ENCODE measurements around the gene PDGFRB.

The PDGFRB gene

DNA sequence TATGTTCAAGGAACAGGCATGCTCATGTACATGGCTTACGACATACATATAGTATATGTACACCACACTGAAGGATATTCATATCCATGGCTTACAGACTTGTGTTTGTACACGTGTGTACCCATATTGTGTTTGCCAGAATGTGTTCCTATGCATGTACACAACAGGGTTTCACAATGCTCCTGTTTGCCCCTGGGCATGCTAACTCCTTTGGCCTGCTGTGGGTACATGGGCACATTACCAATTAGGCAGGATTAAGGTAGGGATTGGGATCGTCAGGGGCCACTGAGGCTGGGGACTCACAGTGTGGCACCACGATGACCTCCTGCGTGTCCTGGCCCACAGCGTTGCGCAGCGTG is 26.2 kb downstream of the PDGFRB start:
- DNase-seq: no peak

DNA sequence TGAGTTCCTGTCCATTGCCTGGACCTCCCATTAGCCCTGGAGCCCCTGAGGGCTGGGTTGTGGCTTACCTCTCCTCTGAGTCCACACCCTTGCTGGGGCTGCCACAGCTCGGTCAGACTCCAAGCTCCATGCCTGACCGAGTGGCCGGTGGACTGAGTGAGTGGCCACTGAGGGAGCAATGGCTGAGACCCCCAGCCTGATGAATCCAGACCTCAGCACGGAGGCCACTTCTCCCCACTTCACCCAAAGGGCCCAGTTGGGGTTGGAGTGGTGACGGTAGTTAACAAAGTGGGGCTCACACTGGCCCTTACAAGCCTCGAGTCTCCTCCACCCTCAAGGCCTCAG is 28.8 kb downstream of the PDGFRB start:
- no peak for DNase-seq

DNA sequence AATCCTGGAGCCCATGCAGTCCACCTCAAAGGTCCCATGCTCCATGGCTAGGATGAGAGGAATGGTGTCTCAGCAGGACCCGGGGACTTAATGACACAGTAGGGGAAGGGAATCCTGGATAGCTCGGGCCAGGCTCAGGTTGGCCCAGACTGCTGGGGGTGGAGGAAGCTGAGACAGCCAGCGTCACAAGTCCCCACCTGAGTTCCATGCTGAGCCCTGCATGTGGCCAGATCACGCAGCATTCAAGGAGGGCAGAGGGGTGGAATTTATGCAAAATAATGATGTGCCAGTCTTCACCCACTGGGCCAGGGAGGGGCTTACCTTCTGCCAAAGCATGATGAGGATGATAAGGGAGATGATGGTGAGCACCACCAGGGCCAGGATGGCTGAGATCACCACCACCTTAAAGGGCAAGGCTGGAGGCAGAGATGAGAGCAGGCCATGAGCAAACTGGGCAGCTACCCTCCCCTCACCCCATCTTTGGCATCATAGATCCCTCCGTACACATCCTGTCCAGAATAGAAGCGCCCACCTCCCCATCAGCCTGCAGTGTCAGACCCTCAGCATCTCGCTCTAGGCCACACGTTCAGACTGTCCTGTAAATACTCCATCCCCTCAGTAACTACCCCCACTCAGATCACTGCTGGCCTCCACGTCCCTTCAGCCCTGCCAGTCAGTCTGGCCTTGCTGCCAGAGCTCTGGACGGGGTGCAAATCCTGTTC is 29.3 kb downstream of the PDGFRB start:
- DNase-seq: no peak

DNA sequence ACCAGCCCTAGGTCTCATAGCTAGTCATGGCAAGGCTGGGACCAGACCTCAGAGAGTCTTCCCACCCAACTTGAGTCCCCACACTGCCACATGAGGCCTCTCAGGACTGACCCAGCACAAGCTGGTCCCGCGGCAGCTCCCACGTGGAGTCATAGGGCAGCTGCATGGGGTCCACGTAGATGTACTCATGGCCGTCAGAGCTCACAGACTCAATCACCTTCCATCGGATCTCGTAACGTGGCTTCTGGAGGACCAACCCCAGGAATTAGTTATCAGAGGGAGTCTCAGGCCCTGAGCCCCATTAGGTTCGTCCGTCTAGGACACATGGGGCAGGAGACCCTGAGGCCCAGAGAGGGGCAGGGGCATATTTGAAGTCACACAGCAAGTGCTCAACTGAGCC is 30.3 kb downstream of the PDGFRB start:
- DNase-seq: no peak

DNA sequence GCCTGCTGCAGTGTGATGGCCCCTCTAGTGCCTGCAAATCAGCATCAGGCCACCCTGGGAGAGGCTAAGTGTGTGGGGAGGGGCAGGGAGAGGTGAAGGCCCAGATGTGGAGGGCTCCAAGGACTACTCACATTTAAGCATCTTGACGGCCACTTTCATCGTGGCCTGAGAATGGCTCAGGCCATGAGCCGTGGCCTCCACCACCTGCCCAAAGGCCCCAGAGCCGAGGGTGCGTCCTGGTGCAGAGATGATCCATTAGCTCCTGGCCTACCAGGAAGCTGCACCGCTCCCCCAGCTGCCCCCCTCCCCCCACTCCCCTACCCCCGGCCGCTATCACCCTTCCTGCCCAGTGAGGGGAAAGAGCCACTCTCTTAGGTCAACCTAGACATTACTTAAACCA is 31.0 kb downstream of the PDGFRB start:
- no peak for DNase-seq

DNA sequence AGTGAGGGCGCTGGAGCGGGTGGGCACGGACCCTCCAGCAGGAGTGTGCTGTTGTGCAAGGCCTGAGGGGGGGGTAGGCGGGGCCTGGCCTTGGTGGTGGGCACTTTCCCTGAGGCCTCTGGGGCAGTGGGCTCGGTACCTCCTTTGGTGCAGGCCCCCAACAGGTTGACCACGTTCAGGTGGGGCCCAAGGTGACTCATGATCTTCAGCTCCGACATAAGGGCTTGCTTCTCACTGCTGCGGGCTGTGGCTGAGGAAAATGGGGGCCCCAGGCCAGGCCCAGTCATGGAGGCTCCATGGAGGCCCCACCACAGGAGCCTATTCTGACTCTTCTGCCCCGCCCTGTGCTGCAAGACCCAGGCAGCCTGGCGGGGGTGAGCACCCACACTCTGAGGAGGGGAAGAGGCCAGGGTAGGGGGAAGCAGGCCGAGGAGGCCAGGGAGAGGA is 31.5 kb downstream of the PDGFRB start:
- DNase-seq: no peak

DNA sequence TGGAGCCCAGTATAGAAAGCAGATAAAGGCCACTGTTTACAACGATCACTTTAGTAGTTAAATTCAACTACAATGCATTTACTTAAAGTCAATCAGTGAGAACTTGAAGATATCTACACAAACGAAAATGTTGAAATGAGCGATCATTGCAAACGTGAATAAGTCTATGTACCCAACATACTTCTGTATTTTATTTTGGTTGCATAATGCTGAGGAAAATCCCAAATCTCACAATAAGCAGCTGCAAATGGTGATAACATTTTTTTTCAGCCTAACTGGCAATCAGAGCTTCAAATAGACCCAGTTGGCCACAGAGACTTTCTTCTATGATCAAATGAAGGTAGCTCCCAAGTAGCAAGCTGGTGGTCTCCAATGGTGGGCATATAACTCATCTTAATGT is 32.1 kb downstream of the PDGFRB start:
- DNase-seq: no peak

DNA sequence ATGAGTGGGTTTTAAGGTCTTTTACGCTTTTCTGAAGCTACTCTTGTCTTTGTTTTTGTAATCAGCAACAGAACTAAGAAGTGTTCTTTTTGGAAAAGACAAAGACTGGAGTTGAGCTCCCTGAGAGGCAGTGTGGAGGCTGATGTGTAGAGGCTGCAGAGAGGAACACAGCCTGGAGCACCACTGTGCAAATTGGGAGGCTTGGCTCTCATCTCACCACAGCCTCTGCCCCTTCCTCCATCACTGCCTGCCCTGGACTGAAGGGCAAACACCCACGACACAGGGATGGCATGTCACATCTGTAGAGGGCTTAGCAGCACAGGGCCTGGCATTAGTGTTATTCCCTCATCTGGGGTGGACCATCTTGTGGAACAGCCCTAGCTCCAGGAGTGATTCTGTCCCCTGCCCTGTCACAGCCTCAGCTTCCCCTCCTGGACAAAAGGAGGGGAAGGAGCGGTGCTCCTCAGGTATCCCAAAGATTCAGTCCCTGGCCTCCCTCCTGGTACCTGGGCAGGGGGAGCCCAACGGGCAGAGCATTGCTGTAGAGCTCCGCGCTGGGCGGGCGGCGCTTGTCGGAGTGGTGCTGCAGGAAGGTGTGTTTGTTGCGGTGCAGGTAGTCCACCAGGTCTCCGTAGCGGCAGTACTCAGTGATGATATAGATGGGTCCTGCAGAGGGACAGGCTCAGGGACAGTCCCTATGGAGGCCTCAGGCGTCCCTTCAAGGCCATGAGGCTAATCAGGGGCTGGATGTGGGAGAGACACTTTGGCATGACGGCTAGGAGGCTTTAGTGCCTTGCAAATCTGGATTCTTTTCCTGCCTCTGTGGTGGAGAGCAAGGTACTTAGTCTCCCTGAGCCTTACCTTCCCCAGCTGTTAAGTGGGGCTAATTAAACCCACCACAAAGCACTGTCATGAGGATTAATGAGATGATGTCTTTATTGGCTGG is 32.8 kb downstream of the PDGFRB start:
- DNase-seq: no peak

DNA sequence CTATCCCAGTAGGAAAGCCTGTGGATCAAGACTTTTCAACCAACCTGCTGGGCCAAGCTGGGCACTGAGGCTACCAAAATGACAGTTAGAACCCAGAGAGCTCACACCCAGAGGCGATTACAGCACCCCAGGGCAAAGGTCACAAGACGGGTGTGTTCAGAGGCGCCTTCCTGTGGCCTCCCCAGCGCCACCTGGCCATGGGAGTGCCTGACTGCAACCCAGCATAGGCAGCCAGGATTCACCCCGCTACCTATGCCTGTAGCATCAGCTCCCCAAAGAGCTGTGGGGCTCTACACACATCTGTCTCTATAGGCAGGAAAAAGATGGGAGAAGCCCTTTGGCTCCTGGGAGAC is 33.5 kb downstream of the PDGFRB start:
- DNase-seq: no peak

DNA sequence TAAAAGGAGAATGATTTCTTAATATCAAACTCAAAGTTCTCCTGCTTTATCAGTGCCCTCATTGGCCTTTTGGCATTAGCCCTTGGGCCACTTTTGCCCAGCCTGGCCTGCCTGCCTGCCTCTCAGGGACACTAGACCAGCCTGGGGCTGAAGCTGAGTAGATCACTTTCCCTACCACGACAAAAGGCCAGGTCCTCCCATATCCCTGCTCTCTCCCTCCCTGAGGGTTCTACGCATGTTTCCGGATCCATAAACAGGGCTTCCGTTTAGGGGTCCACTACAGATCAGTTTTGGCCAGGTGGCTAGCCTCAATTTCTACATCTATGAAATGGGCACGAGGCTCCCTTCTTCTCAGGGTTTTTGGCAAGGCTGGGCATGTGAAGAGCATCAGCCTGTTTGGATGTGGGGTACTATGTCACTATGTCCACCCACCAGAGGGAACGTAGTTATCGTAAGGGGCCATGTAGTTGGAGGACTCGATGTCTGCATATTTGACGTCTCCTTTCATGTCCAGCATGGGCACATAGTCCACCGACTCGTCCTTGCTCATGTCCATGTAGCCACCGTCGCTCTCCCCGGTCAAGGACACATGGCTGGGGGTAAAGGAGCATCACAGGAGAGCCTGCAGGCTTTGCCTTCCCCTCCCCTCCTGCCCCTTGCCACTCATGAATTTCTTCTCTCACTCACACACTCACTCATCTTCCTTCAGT is 34.0 kb downstream of the PDGFRB start:
- DNase-seq: no peak

DNA sequence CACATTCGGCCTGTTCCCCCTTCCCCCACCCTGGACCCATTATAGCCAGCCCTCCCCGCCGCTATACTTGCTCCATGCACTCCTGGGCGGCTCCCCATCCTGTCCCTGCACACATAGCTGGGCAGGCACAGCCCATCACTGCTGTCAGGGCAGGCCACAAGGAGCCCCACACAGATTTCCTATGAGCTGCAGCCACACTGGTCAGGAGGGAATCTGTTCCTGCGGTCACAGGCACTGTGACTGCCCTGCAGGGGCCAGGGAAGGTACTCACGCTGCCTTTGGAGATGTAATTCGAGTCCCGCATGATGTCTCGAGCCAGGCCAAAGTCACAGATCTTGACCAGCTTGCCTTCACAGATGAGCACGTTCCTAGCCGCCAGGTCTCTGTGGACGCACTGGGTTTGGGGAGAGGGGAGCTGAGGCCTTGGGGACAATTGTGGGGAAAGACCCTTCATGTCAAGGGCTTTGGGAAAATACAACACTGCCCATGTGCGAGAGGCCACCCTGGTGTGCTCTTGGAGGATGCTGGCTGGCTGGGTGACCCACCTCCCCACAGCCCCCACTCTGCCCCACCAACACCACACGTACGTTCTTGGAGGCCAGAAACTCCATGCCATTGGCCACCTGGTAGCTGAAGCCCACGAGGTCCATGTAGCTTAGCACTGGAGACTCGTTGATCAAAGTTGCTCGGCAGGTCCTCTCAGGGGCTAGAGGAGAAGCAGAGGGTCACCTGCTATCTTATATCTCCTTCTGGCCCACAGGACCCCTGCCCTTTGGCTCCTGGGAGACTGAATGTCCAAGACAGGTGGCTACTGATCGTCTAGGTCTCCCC is 34.8 kb downstream of the PDGFRB start:
- DNase-seq: no peak

DNA sequence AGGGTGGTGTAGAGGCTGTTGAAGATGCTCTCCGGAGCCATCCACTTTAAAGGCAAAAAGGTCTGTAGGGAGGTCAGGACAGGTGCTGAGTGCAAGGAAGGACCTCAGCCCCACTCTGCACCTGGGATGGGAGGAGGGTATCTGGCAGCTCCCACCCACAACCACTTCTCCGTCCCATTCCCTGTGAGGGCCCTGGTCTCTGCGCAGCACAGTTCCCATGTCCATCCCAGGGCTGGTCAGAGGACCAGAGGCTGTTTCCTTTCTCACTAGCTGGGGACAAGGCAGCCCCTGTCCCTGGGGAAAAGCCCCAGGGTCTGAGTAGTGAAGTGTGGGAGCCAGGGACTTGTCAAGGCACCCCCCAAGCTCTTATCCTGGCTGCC is 35.6 kb downstream of the PDGFRB start:
- DNase-seq: no peak

DNA sequence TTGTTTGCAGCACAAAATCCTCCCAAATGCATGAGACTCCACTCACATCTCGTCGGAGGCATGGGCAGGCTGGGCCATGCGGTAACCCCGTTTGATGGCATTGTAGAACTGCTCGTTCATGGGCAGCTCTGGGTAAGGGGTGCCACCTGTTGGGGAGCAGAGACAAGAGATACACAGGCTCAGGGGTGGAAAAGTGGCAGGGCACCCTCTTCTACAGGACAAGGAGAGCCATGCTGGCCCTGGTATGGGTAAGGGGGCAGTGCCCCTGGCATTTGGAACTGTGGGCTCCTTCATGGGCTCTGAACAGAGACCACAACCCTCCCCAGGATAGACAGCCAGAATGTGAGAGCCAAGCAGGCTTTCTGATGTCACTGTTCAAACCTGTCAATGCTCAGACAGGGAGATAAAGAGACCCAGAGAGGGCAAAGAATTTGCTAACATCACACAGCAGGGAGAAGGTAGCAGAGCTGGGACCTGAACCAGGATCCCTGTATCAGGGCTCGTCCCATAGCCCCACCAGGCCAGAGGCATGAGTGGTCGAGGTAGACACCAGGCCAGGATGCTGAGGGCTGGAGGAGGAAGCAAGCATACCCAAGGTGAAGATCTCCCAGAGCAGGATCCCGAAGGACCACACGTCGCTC is 36.1 kb downstream of the PDGFRB start:
- DNase-seq: no peak

DNA sequence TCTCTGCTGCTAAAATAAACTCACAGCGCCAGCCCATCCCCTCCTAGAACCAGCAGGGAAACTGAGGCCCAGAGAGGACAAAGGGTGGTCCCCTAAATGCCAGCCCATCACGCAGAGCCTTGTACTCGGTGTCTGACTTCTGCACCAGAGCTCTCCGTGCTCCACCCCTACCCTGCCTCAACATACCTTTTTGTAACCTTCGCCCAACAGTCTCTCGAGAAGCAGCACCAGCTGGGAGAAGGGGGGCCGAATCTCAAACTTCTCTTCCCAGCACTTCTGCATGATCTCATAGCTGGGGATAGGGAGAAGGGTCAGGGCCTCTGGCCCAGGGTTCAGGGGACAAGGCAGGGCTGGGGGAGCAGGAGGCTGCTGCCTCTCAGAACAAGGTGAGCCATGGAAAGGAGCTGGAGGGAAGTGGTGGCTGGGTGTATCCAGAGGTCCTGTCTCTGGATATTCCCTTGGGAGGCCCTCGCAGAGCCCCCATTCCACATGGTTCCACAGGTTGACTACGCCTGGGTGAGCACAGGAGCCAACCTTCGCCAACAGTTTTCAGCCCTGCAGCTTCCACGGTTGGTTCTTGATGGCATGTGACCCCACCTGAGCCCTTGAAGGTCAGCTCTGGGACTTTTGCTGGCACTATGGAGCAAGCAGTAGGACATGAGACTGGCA is 37.0 kb downstream of the PDGFRB start:
- no peak for DNase-seq

DNA sequence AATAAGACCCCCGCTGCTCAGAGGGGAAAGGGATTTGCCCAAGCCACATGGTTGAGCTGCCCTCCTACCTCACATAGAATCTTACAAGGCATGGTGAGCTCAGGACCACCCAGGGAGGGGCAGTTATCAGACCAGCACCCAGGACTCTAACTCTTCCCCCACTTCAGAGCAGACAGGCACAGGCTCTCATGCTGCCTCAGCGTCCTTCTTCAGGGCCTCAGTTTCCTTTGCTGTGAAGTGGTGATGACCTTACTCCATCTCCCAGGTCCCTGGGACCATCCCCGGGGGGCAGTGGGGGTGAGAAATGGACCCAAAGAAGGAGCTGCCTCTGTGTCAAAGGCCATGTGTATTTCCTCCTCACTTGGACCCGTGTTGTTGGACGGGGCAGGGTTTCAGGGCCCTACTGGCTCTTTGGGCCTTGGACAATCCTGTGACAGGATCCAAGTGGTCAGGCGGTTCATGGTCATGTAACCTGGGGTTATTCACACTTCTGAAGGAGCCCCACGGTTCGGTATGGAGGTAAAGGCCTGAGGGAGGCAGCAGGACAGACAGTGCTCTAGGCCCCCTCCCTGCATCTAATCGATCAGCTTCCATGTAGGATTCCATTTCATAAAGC is 37.6 kb downstream of the PDGFRB start:
- DNase-seq: no peak

DNA sequence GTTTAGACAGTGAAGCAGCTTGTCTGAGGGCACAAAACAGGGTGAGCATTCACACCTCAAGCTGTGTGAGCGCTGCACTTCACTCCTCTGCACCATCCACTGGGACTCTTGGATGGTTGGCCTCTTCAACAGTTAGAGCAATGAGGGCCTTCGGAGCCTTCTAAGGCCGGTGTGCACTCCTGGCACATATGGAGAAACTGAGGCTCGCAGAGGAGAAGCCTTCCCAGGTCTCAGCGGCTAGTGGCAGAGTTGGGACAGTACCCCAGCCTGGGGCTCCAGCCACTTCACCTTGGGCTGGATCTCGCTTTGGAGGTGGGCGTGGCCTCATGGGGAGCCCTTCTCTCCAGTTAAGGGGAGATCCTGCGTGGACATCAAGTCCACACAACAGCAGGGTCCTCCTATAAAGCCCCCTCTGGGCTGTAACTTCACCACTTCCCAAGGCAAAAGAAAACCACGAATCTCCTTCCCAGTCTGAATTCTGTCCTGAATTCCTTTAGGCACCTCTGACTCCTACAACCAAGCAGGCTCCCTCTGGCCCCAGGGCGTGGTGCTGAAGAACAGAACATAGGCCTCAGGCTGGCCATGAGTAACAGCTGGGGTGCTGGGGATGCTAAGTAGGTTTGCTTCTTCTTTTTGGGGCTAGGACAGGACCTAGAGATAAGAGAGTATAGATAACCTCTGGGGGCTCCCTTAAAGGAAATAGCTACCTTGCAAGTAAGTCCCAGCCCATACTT is 38.8 kb downstream of the PDGFRB start:
- no peak for DNase-seq

DNA sequence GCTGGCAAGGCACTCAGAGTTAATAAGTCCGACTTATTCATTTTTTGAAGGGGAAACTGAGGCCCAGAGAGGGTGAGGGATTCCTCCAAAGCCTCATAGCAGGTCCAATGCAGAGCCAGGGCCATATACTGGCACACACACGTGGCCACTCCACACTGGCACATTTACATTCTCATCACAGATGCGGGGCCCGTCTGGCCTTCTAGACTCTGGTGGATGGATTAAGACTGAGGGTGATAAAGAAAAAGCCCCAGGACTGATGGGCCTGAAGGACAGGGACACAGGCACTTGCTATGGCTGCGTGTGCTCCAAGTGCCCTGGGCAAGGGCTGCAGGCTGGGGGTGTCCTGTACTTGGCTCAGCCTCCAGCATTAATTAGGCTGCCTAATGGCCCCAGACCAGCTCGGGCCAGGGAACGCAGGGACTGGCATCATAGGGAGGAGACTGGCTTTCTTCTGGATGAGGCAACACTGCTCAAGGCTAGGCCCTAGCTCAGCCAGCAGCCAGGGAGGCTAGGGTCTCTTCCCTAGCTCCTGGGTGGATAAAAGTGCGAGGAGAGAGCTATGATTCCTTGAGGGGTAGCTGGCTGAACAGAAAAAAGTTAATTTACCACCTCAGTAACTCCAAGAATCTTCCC is 40.8 kb downstream of the PDGFRB start:
- no peak for DNase-seq

DNA sequence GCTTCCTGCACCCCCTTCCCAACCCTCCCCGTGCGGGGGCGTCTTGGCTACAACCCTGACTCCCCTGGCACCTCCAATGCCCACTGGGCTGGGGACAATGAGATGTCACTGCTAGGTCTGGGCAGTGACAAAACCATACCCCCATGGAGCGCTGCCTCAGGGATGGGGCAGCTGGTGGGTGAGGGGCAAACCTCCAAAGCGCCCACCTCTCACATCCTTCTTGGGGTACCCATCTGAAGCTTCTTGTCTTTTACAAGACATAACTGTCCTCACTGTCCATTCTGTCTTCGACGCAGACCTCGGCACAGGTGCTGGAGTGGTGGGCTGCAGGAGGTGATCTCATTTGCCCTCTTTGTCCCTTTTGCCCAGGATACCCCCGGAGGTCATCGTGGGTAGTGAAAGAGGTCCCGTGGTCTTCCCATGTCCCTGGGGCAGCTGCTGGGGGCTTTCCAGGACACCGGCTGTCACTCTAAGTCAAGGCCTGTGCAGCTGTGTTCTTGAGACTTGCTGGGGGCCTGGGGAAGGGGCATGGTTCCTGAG is 41.5 kb downstream of the PDGFRB start:
- no peak for DNase-seq

DNA sequence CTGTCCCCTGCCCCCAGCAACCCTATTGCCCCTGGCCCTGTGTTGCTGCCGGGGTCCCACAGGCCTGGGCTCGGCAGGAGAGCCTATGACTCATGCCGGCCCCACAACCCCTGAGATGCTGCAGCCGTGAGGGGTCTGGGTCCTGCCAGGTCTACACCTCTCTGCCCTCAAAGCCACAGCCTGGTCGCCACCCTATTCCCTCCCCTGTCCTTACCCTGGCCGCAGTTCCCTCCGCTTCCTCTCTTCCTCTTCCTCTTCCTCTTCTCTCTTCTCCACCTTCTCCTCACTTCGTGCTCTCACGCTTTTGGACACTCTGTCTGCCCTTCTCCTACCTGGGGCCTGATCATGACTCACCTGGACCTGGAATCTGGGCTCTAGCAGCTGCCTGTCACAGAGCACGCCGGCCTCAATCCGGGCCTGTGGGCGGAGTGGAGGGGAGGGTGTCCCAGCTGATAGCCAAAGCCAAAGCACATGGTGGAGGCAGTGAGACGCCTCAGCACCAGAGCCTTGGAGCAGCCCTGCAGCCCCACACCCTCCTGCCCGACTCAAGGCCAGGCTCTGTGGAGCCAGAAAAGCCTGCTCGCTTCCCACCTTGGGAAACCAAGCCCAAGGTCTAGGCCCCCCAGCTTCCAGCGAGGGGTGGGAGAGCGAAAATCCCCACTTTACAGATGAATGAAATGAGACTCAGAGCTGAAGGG is 42.4 kb downstream of the PDGFRB start:
- DNase-seq: no peak
